ENCODE results near the gene PFDN6. TPM values are rescaled to one million over a fixed set of nuclear protein-coding genes. Genes with fewer than 3 reads are reported as not detected.
A peak's percentile ranks its signal among the peaks of the same experiment; 100 is the strongest.
"Not testable (repeated sequence)": the region's sequence is repeated elsewhere in the genome, so short reads cannot be mapped to it uniquely, and the experiment has no call there.

Gene PFDN6
- total RNA-seq, 2 experiments from 2014 or later, result 9.7 to 11.7 TPM

GRCh38 chr6:33280539-33280938, 8.9 kb upstream of the PFDN6 start:
- ChIA-PET CTCF (interaction anchor here (0.9 kb wide), 1 partner anchor 32 kb away, joined by 3 read pairs; no protein-coding TSS in a partner anchor), POLR2A (interaction anchor here (1.1 to 1.6 kb wide), 2 partner anchors 9 kb away, joined by 3 to 7 read pairs; partner anchors contain the start of genes PFDN6, RPS18, VPS52 and WDR46)
- Histone ChIP-seq H3K27ac (ENCODE audit: low read depth in 1 of 2, low read length in 2 of 2) (no peak overlapping the region), H3K4me3 (ENCODE audit: low read length) (no peak overlapping the region), H3K27me3 (ENCODE audit: control insufficient read depth in 1 of 2, insufficient read depth in 2 of 2, low read length in 2 of 2) (no peaks in the 10 kb centered on the region), H3K36me3 (ENCODE audit: insufficient read depth, low read length) (peaks cover 72% of the 10 kb centered on the region), H3K9me3 (ENCODE audit: control insufficient read depth in 1 of 2, insufficient read depth in 1 of 2, low read length in 2 of 2) (no peaks in the 10 kb centered on the region), H3K4me1 (ENCODE audit: insufficient read depth, low read length) (peaks cover 51% of the 10 kb centered on the region)
- ATAC-seq (ENCODE audit: poor library complexity) (no peak), DNase-seq (no peak)
- Mint-ChIP-seq H3K4me3 (peak overlapping the region; percentile 12), H3K4me1 (ENCODE audit: low read depth) (peaks cover 33% of the 10 kb centered on the region), H3K27me3 (no peaks in the 10 kb centered on the region), H3K27ac (peak overlapping the region; percentile 58), H3K36me3 (ENCODE audit: low read depth) (peaks cover 72% of the 10 kb centered on the region), H3K9me3 (no peaks in the 10 kb centered on the region)
- intact Hi-C loops (cut with DNase I, micrococcal nuclease), result no loop called here
- no peak for TF ChIP-seq CTCF (IDR thresholded peaks at IDR 0.05)

DNA sequence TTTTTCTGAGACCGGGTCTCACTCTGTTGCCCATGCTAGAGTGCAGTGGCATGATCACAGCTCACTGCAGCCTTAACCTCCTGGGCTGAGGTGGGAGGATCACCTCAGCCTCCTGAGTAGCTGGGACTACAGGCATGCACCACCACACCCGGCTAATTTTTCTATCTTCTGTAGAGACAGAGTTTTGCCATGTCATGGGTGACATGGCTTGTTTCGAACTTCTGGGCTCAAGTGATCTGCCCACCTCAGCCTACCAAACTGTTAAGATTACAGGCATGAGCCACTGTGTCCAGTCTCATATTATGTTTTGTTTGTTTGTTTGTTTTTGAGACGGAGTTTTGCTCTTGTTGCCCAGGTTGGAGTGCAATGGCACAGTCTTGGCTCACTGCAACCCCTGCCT, 4.2 kb upstream of the PFDN6 start:
- H3K36me3 ChIP-seq (ENCODE audit: insufficient read depth, low read length), result peaks cover 60% of the 10 kb centered on the region
- H3K9me3 ChIP-seq (ENCODE audit: control insufficient read depth in 1 of 2, insufficient read depth in 1 of 2, low read length in 2 of 2); H3K27me3 Mint-ChIP-seq; DNase-seq; H3K27ac ChIP-seq (ENCODE audit: low read depth in 1 of 2, low read length in 2 of 2); H3K27ac Mint-ChIP-seq; ATAC-seq (ENCODE audit: poor library complexity); H3K4me3 Mint-ChIP-seq; H3K9me3 Mint-ChIP-seq; H3K27me3 ChIP-seq (ENCODE audit: control insufficient read depth in 1 of 2, insufficient read depth in 2 of 2, low read length in 2 of 2); intact Hi-C loops (cut with DNase I, micrococcal nuclease); H3K4me3 ChIP-seq (ENCODE audit: low read length); CTCF ChIA-PET: not testable (repeated sequence)
- POLR2A ChIA-PET, result interaction anchor here (1.3 kb wide), 1 partner anchor 60 kb away, joined by 3 read pairs; no protein-coding TSS in a partner anchor
- H3K4me1 ChIP-seq (ENCODE audit: insufficient read depth, low read length), result peaks cover 34% of the 10 kb centered on the region
- Mint-ChIP-seq H3K36me3 (ENCODE audit: low read depth) (peaks cover 66% of the 10 kb centered on the region), H3K4me1 (ENCODE audit: low read depth) (peaks cover 34% of the 10 kb centered on the region)

GRCh38 chr6:33286946-33287914, 2.2 kb upstream of the PFDN6 start:
- Mint-ChIP-seq H3K27me3 (no peaks in the 10 kb centered on the region), H3K4me1 (ENCODE audit: low read depth) (peaks cover 45% of the 10 kb centered on the region), H3K4me3 (peak overlapping the region; percentile 97), H3K36me3 (ENCODE audit: low read depth) (peaks cover 69% of the 10 kb centered on the region), H3K9me3 (no peaks in the 10 kb centered on the region), H3K27ac (peak overlapping the region; percentile 73)
- CTCF ChIA-PET, result interaction anchor here (1.2 kb wide), 1 partner anchor 38 kb away, joined by 4 read pairs; no protein-coding TSS in a partner anchor
- Histone ChIP-seq H3K27ac (ENCODE audit: low read depth in 1 of 2, low read length in 2 of 2) (no peak overlapping the region), H3K27me3 (ENCODE audit: control insufficient read depth in 1 of 2, insufficient read depth in 2 of 2, low read length in 2 of 2) (no peaks in the 10 kb centered on the region), H3K4me3 (ENCODE audit: low read length) (no peak overlapping the region), H3K9me3 (ENCODE audit: control insufficient read depth in 1 of 2, insufficient read depth in 1 of 2, low read length in 2 of 2) (no peaks in the 10 kb centered on the region), H3K36me3 (ENCODE audit: insufficient read depth, low read length) (peaks cover 62% of the 10 kb centered on the region), H3K4me1 (ENCODE audit: insufficient read depth, low read length) (peaks cover 39% of the 10 kb centered on the region)
- no peak for TF ChIP-seq CTCF (IDR thresholded peaks at IDR 0.05)
- intact Hi-C loops (cut with DNase I, micrococcal nuclease), result no loop called here
- DNase-seq (no peak), ATAC-seq (ENCODE audit: poor library complexity) (no peak)
- POLR2A ChIA-PET, result interaction anchor here (0.9 to 5.0 kb wide), 6 partner anchors 10 to 57 kb away, joined by 3 to 105 read pairs (median 55); partner anchors contain the start of genes B3GALT4, RGL2, RPS18 and VPS52

All from CD4-positive, alpha-beta T cell (primary cell).